GM19099 (cell line): ENCODE data around the gene BTN2A1.

ENCODE experiments used
- POLR2A ChIP-seq: IDR thresholded peaks from 3 replicates; pipeline ENCODE4 v1.6.1; 2011; ENCODE audit warnings: low read depth; ENCODE audit not compliant: insufficient read length; ENCODE audit errors: extremely low read depth

BTN2A1 gene

DNA sequence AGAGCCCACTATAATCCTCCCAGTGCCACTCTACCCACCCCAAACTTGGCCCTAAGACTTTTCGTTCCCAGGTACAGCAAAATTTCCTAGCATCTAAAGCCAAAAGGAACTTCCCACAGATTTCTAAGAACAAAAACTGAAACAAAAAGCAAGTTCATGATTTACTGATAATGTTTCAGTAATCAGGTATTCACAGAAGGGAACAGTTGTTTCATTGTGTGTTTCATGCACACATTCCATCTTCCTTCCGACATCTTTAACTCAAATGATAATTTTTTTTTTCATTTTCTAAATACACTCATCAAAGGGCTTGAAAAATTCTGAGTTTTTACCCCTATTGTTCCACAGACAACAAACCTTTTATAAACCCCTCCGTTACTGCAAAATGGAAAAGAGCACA lies 36.4 kb downstream of the BTN2A1 start:
- no peak for TF ChIP-seq POLR2A

GRCh38 chr6:26495281-26495680 lies 37.5 kb downstream of the BTN2A1 start:
- no peak for TF ChIP-seq POLR2A

GRCh38 chr6:26497610-26498009 lies 39.9 kb downstream of the BTN2A1 start:
- TF ChIP-seq POLR2A: no peak

- TF ChIP-seq POLR2A: no peak
Observed at GRCh38 chr6:26500102-26500501, 42.3 kb downstream of the BTN2A1 start, which contains the start of gene BTN1A1. TSS of gene BTN1A1 (plus strand) at chr6:26500303. CDS start at chr6:26501287, 984 bp downstream.

- no peak for TF ChIP-seq POLR2A
Observed at GRCh38 chr6:26501482-26501986, 43.8 kb downstream of the BTN2A1 start.

GRCh38 chr6:26502165-26502564 lies 44.4 kb downstream of the BTN2A1 start:
- TF ChIP-seq POLR2A: no peak

- TF ChIP-seq POLR2A: no peak
Observed at GRCh38 chr6:26502626-26503025, 44.9 kb downstream of the BTN2A1 start.

DNA sequence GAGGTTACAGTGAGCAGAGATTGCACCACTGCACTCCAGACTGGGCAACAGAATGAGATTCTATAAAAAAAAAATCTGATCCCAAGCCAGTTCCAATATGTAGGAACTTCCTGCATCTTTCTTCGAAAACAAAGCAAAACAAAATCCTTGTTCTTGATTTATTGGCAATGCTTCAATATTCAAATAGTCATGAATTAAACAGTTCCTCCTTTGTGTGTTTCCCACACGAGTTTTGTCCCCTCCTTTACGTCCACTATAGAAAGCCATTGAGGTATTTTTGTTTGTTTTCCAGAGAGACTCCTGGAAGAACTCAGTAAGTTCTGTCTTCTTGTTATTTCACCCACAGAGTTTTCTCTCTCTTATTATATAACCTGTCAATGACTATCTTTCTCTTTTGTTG lies 49.9 kb downstream of the BTN2A1 start:
- TF ChIP-seq POLR2A: no peak

- no peak for TF ChIP-seq POLR2A
Observed at GRCh38 chr6:26514984-26515383, 57.2 kb downstream of the BTN2A1 start.

GRCh38 chr6:26516481-26517427 lies 59.0 kb downstream of the BTN2A1 start:
- no peak for TF ChIP-seq POLR2A
